PC-9 (cell line): ENCODE measurements around the gene EMILIN1.

Experiments
- EZH2 ChIP-seq: fragments of 200-600 bp; sonication (generic); IDR thresholded peaks from 2 replicates; pipeline ENCODE4 v1.8.0; 2017; ENCODE audit warnings: antibody characterized with exemption, low read depth
- TF ChIP-seq, protein P1 (sequence below): fragments of 200-600 bp; sonication (generic); conservative IDR thresholded peaks from 2 replicates; pipeline ENCODE4 v1.6.1; 2017; ENCODE audit warnings: mixed run types, antibody characterized with exemption, mild to moderate bottlenecking, moderate library complexity

DNA sequence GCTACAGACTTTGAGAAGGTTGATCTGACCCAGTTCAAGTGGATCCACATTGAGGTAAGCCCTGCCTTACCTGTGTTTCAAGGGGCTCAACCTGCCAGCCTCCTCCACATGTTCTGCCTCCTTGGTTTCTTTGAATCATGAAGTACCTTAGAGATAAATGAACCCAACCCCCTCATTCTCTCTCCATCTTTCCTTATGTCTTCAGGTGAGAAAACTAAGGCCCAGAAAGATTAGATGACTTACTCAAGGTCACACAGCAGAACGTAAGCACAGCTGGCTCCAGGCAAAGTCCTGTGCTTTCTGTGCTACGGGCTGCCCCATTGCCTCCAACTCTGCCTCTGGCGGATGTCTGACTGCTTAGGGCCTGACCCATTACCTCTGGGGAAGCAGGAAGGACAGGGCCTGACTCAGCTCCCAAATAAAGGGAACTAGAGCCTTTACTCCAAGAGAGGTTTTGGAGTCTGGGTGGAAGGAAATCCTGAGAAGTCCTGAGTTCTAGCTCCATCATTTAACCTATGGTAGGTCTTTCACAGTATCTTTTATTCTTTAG, 18.4 kb downstream of the EMILIN1 start:
- TF ChIP-seq, protein P1, sequence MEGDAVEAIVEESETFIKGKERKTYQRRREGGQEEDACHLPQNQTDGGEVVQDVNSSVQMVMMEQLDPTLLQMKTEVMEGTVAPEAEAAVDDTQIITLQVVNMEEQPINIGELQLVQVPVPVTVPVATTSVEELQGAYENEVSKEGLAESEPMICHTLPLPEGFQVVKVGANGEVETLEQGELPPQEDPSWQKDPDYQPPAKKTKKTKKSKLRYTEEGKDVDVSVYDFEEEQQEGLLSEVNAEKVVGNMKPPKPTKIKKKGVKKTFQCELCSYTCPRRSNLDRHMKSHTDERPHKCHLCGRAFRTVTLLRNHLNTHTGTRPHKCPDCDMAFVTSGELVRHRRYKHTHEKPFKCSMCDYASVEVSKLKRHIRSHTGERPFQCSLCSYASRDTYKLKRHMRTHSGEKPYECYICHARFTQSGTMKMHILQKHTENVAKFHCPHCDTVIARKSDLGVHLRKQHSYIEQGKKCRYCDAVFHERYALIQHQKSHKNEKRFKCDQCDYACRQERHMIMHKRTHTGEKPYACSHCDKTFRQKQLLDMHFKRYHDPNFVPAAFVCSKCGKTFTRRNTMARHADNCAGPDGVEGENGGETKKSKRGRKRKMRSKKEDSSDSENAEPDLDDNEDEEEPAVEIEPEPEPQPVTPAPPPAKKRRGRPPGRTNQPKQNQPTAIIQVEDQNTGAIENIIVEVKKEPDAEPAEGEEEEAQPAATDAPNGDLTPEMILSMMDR = no peak
- TF ChIP-seq EZH2 = no peak
